HepG2 (cell line): Measurements from ENCODE around the gene PIEZO1. TPM values are rescaled to one million over a fixed set of nuclear protein-coding genes. Genes with fewer than 3 reads are reported as not detected.

ENCODE experiments used
- ATAC-seq: fragments of 200-7000 bp; cut with Tn5 transposase; 3 replicates; pipeline ENCODE4 v1.9.1; 2020; ENCODE audit warnings: mild to moderate bottlenecking, moderate library complexity
- BruUV-seq: library from RNA; stranded (reverse); fragments of 400-500 nt; replicated peaks from 2 replicates; lab custom pipeline; 2021; lab: Mats Ljungman, UMichigan
- CTCF ChIA-PET: fragments of 300-600 bp; formaldehyde crosslinking; extraction: SDS; loops from one replicate; lab custom pipeline; 2021; ENCODE audit warnings: low total read pairs, inconsistent platforms, low intra/inter-chr PET ratio; lab: Yijun Ruan, JAX
- POLR2A ChIA-PET: fragments of 350-600 bp; sonication (Branson Sonifier 250); formaldehyde crosslinking; loops from one replicate; lab custom pipeline; 2020; ENCODE audit warnings: antibody characterized with exemption, inconsistent platforms; lab: Yijun Ruan, JAX
- DNase-seq: peaks from one replicate; pipeline ENCODE4 v3.0.0-alpha.2; 2015; ENCODE audit warnings: low spot score
- FAIRE-seq: peaks from 3 replicates; lab custom pipeline; 2011; peaks lifted over from hg19 to GRCh38; lab: Jason Lieb, UNC
- H2AFZ ChIP-seq: one replicate; pipeline ENCODE4 v1.6.1; 2011; ENCODE audit warnings: low read length, inconsistent platforms
- H3K27ac ChIP-seq: fragments of 300-600 bp; 3 replicates; pipeline ENCODE4 v1.8.0; 2011; ENCODE audit warnings: mixed run types, mild to moderate bottlenecking, mixed read lengths, low read length, inconsistent platforms; ENCODE audit not compliant: insufficient read depth; ENCODE audit errors: extremely low read length
- H3K27me3 ChIP-seq, 2 experiments: fragments of 200-600 bp in 1 of 2; 2 replicates in 1 of 2; 3 replicates in 1 of 2; pipeline versions ENCODE4 v1.6.0 to v1.8.0; 2011; ENCODE audit warnings: low read length in 2 of 2, mild to moderate bottlenecking in 2 of 2, moderate library complexity in 2 of 2, inconsistent platforms in 1 of 2; ENCODE audit not compliant: insufficient read depth in 2 of 2, control insufficient read depth in 1 of 2
- H3K36me3 ChIP-seq, 2 experiments: fragments of 200-600 bp in 1 of 2; replicated peaks in 1 of 2; 2 replicates in 1 of 2; 3 replicates in 1 of 2; pipeline versions ENCODE4 v1.5.1 to v1.8.0; 2011; ENCODE audit warnings: low read length in 2 of 2, inconsistent platforms in 1 of 2; ENCODE audit not compliant: insufficient read depth in 2 of 2, control insufficient read depth in 1 of 2
- H3K4me1 ChIP-seq: 2 replicates; pipeline ENCODE4 v1.5.1; 2012; ENCODE audit warnings: low read length, inconsistent platforms; ENCODE audit not compliant: insufficient read depth
- H3K4me2 ChIP-seq: 2 replicates; pipeline ENCODE4 v1.6.0; 2011; ENCODE audit warnings: low read depth, low read length, inconsistent platforms
- H3K4me3 ChIP-seq, 3 experiments: fragments of 200-600 bp in 1 of 3; sonication (generic), shearing (Covaris generic) in 1 of 3; replicated peaks in 1 of 3; 2 replicates each; pipeline ENCODE4 v1.5.1; 2011 to 2016; ENCODE audit warnings: low read length in 3 of 3, inconsistent platforms in 2 of 3, low read depth in 2 of 3, mild to moderate bottlenecking in 2 of 3, control low read depth in 1 of 3, mixed read lengths in 1 of 3; ENCODE audit not compliant: insufficient read depth in 1 of 3
- H3K79me2 ChIP-seq: one replicate; pipeline ENCODE4 v1.6.1; 2011; ENCODE audit warnings: low read length, inconsistent platforms; ENCODE audit not compliant: insufficient read depth
- H3K9ac ChIP-seq: 2 replicates; pipeline ENCODE4 v1.6.0; 2011; ENCODE audit warnings: mild to moderate bottlenecking, low read depth, low read length, inconsistent platforms; ENCODE audit not compliant: insufficient read depth
- H3K9me3 ChIP-seq: 2 replicates; pipeline ENCODE4 v1.5.1; 2012; ENCODE audit warnings: mild to moderate bottlenecking, low read length
- H4K20me1 ChIP-seq: 2 replicates; pipeline ENCODE4 v1.6.0; 2011; ENCODE audit warnings: inconsistent platforms, mild to moderate bottlenecking, low read length, moderate library complexity; ENCODE audit not compliant: insufficient read depth
- AGO2 ChIP-seq: fragments of 200-400 bp; formaldehyde crosslinking; optimal IDR thresholded peaks from 2 replicates; pipeline ENCODE3; 2017; ENCODE audit warnings: mild to moderate bottlenecking, low read depth, low read length, moderate library complexity
- ATAD3A ChIP-seq: sonication (generic); formaldehyde crosslinking; IDR thresholded peaks from 2 replicates; pipeline ENCODE4 v1.4.0; 2020; ENCODE audit warnings: missing genetic modification reagents
- MAF1 ChIP-seq: sonication (generic); formaldehyde crosslinking; IDR thresholded peaks from 2 replicates; pipeline ENCODE4 v1.5.0; 2020; ENCODE audit warnings: missing genetic modification reagents, borderline replicate concordance
- POLR2A ChIP-seq, 2 experiments: IDR thresholded peaks; 2 replicates each; pipeline ENCODE4 v1.6.1; 2011; ENCODE audit warnings: low read depth in 2 of 2, low read length in 2 of 2, mild to moderate bottlenecking in 1 of 2, moderate library complexity in 1 of 2; ENCODE audit not compliant: insufficient read depth in 1 of 2
- ZNF446 ChIP-seq: sonication (generic); formaldehyde crosslinking; IDR thresholded peaks from 2 replicates; pipeline ENCODE4 v1.5.0; 2020; ENCODE audit warnings: mild to moderate bottlenecking, missing genetic modification reagents
- WGBS: methylation state at CpG from one replicate; pipeline ENCODE4 v1.1.6; 2017; ENCODE audit warnings: low lambda C conversion rate; 5-methylcytosine and 5-hydroxymethylcytosine counted together
- in situ Hi-C: cut with HindIII; loops from 2 replicates; pipeline ENCODE4 v1.10.0; 2017; ENCODE audit warnings: low pct_unique_long_range_greater_than_20kb; ENCODE audit not compliant: extremely low pct_ligation_motif_present
- intact Hi-C: fragments of 100-400 bp; cut with micrococcal nuclease; formaldehyde crosslinking; loops from one replicate; pipeline ENCODE4 v1.10.0; 2022; ENCODE audit not compliant: unreplicated experiment
- polyA plus RNA-seq, 8 experiments: library from polyadenylated mRNA; depleted of rRNA in 3 of 8; stranded (reverse) in 7 of 8; unstranded in 1 of 8; fragments of >200 nt; fragmentation: Illumina TruSeq in 4 of 8; extraction: Trizol in 4 of 8; gene quantifications; 2 replicates each; pipeline versions ENCODE4 v1.2.1 to v1.2.3, GENCODE V29; 2011 to 2016; ENCODE audit warnings: low read depth in 4 of 8, missing spikeins in 1 of 8, mixed read lengths in 1 of 8; ENCODE audit not compliant: insufficient read depth in 1 of 8
- total RNA-seq, 5 experiments: library from RNA; depleted of rRNA; stranded (reverse); fragments of >200 nt; fragmentation: Illumina TruSeq; extraction: Trizol; gene quantifications; 2 replicates each; pipeline ENCODE4 v1.2.3, GENCODE V29; 2016; ENCODE audit warnings: low read depth in 1 of 5
- TF ChIP-seq, protein P1 (sequence below): sonication (generic); formaldehyde crosslinking; IDR thresholded peaks from 2 replicates; pipeline ENCODE4 v1.4.0; 2020; ENCODE audit warnings: mild to moderate bottlenecking, missing genetic modification reagents, borderline replicate concordance

Gene PIEZO1
- total and polyA plus RNA-seq, 2 of the 13 experiments (the other 11 are each of a cell fraction or from before 2014, with no cell fraction given) = 67.9 to 85.0 TPM

DNA sequence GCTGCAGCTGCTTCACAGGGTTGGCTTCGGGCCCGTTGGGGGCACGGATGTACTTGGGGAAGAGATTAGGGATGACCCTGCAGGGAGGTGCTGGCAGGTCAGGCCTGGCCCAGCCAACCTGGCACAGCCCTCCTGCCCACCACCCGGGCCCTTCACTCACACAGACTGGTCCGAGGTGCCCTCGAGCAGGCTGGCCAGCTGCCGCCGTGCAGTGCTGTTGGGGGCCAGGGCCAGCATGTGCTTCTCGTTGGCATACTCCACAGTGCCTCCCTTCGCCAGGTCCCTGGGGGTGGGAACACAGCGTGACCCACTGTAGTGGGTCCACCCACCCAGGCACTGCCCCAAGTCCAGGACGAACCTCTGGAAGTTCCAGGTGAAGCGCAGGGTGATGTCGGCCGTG, 68.8 kb downstream of the PIEZO1 start:
- CTCF ChIA-PET = no interaction called here
- WGBS = 92% methylated on average over 12 of the region's 15 CpGs

More for the DNA sequence above, 68.8 kb downstream of the PIEZO1 start:
- Histone ChIP-seq H4K20me1 (no peaks in the 10 kb centered on the region), H3K27ac (no peak overlapping the region), H3K27me3 (no peaks in the 10 kb centered on the region), H3K79me2 (peaks cover 4% of the 10 kb centered on the region), H3K4me1 (peaks cover 3% of the 10 kb centered on the region), H3K9me3 (no peaks in the 10 kb centered on the region), H3K36me3 (peaks cover 49 to 73% of the 10 kb centered on the region in 2 experiments; a peak in 4 of 5 replicates), H3K4me2 (no peak overlapping the region), H3K9ac (no peak overlapping the region), H2AFZ (no peak overlapping the region), H3K4me3 (no peak overlapping the region)
- no TSS peak for BruUV-seq
- TF ChIP-seq AGO2 (peak; percentile 34), MAF1 (CRISPR knock-in tag) (no peak), ATAD3A (CRISPR knock-in tag) (no peak), ZNF446 (CRISPR knock-in tag) (no peak), POLR2A (IDR thresholded peaks at IDR 0.05; ENCODE audit: insufficient read depth in 1 of 2, low read depth in 2 of 2, low read length in 2 of 2) (0 out of 4 replicates have a peak, but pooled peaks of 1 of the 2 experiments have one; percentile 9)
- TF ChIP-seq, protein P1, sequence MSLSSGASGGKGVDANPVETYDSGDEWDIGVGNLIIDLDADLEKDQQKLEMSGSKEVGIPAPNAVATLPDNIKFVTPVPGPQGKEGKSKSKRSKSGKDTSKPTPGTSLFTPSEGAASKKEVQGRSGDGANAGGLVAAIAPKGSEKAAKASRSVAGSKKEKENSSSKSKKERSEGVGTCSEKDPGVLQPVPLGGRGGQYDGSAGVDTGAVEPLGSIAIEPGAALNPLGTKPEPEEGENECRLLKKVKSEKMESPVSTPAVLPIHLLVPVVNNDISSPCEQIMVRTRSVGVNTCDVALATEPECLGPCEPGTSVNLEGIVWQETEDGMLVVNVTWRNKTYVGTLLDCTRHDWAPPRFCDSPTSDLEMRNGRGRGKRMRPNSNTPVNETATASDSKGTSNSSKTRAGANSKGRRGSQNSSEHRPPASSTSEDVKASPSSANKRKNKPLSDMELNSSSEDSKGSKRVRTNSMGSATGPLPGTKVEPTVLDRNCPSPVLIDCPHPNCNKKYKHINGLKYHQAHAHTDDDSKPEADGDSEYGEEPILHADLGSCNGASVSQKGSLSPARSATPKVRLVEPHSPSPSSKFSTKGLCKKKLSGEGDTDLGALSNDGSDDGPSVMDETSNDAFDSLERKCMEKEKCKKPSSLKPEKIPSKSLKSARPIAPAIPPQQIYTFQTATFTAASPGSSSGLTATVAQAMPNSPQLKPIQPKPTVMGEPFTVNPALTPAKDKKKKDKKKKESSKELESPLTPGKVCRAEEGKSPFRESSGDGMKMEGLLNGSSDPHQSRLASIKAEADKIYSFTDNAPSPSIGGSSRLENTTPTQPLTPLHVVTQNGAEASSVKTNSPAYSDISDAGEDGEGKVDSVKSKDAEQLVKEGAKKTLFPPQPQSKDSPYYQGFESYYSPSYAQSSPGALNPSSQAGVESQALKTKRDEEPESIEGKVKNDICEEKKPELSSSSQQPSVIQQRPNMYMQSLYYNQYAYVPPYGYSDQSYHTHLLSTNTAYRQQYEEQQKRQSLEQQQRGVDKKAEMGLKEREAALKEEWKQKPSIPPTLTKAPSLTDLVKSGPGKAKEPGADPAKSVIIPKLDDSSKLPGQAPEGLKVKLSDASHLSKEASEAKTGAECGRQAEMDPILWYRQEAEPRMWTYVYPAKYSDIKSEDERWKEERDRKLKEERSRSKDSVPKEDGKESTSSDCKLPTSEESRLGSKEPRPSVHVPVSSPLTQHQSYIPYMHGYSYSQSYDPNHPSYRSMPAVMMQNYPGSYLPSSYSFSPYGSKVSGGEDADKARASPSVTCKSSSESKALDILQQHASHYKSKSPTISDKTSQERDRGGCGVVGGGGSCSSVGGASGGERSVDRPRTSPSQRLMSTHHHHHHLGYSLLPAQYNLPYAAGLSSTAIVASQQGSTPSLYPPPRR (CRISPR knock-in tag) = no peak
- FAIRE-seq (no peak), DNase-seq (no peak), ATAC-seq (no peak)
- in situ Hi-C loops (no loop called here), intact Hi-C loops (no loop called here)
- POLR2A ChIA-PET = no interaction called here
